Measurements from ENCODE around the gene CAPS.
"Not testable (repeated sequence)": the region's sequence is repeated elsewhere in the genome, so short reads cannot be mapped to it uniquely, and the experiment has no call there.

CAPS gene

DNA sequence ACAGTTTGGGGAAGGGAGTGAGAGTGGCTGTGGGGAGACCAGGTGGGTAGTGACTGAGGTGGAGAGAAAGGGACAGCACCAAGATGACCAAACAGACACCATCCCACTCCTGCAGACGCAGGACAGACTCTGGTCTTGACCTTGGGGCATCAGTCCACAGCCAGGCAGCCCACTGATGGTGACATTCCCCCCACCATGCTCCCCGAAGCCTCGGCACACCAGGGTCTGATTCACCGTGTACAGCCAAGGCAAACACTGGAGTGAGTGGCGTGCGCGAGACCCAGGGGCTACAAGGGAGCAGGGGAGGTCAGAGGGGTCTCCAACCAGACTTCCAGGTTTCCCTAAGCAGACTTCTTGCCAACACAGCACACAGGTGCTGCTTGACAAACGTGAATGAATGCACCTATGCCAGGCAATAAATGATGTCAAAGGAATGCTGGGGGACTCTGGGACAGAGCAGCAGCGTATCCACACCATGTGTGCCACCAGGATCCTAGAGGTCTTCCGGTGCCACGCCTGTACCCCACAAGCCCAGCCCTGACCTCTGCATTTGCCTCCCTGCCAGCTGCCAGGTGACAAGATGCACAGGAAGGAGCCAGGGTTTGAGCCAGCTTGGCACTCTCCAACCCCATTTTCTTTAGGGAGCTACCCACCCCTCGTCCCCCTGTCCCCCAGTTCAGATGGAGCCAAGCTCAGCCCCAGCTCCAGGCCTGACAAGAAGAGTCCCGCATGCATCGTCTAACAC lies 45.4 kb downstream of the CAPS start:
- TF ChIP-seq CTCF (IDR thresholded peaks at IDR 0.05; ENCODE audit: control extremely low read depth, extremely low read depth, low read depth, missing control alignments) = no peak
- CTCF ChIA-PET = interaction anchor here (0.8 to 12.0 kb wide), 4 partner anchors 8 to 63 kb away, joined by 4 to 88 read pairs (median 13); no protein-coding TSS in a partner anchor
- no peak for DNase-seq (ENCODE audit: extremely low spot score)
- POLR2A ChIA-PET = interaction anchor here (0.6 kb wide), 1 partner anchor 225 kb away, joined by 6 read pairs; no protein-coding TSS in a partner anchor

- no peak for DNase-seq (ENCODE audit: extremely low spot score)
- ChIA-PET CTCF (interaction anchor here (0.7 to 1.9 kb wide), 3 partner anchors 16 to 62 kb away, joined by 4 to 6 read pairs (median 4); no protein-coding TSS in a partner anchor), POLR2A (interaction anchor here (0.6 kb wide), 1 partner anchor 224 kb away, joined by 6 read pairs; no protein-coding TSS in a partner anchor)
- TF ChIP-seq CTCF (IDR thresholded peaks at IDR 0.05; ENCODE audit: control extremely low read depth, extremely low read depth, low read depth, missing control alignments) = no peak
Measured at GRCh38 chr19:5960005-5961001, 46.2 kb downstream of the CAPS start.

- CTCF ChIA-PET; POLR2A ChIA-PET; DNase-seq (ENCODE audit: extremely low spot score): not testable (repeated sequence)
Measured at GRCh38 chr19:5961641-5961968, 47.6 kb downstream of the CAPS start.

DNA sequence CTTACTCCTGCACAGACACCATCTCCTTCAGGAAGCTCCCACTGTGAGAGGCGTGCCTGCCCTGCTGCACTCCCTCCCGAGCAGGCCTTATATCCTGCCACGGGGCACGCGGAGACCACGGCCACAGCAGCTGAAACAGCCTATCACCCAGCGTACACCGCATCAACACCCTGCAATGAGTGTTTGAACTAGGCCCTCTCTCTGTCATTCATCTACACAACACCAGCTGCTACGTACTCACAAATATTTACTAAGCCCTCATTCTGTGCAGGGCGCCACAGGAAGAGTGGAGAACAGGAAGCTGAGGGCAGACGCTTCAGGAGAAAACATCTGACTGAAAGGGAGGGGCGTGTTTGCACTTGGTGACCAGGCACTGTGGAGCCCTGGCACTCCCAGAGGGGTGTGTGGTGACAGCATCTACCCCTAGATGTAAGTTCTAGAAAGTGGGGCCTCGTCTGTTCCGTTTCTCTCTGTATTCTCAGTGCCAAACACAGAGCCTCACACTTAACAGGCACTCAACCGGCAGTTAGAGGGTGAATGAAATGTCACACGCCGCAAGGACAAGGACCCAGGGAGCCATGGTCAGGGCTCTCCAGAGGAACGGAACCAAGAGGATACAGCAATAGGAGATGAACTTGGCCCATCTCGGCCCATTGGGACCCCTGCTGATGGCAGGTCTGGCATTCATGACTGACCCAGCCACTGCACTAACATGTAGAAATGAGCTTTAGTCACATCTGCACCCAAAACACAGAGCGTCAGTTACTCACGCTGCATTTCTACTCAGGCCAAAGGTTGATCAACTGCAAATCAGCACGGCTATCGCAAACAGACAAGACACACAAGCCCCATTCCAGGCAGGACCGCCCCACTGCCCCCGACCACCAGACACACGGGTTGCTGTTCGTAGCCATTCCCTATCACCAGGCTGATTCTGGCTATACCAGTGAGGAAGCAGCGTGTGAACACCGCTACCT lies 48.2 kb downstream of the CAPS start:
- no peak for DNase-seq (ENCODE audit: extremely low spot score)
- TF ChIP-seq CTCF (IDR thresholded peaks at IDR 0.05; ENCODE audit: control extremely low read depth, extremely low read depth, low read depth, missing control alignments) = no peak
- CTCF ChIA-PET = no interaction called here
- POLR2A ChIA-PET = interaction anchor here (0.8 kb wide), 1 partner anchor 17 kb away, joined by 3 read pairs; no protein-coding TSS in a partner anchor

DNA sequence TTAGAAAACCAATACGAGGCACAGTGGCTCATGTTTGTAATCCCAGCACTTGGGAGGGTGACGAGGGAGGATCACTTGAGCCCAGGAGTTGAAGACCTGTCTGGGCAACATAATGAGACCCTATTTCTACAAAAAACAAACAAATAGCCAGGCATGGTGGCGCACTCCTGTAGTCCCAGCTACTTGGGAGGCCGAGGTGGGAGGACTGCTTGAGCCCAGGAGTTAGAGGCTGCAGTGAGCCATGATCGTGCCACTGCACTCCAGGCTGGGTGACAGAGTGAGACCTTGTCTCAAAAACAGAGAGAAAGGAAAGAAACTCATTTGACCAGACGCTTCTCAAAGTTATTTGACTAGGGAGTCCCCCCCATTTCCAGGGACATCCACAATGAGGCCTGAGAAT lies 49.2 kb downstream of the CAPS start:
- POLR2A ChIA-PET; DNase-seq (ENCODE audit: extremely low spot score); CTCF ChIA-PET: not testable (repeated sequence)

GRCh38 chr19:5963855-5964254 lies 49.8 kb downstream of the CAPS start:
- DNase-seq (ENCODE audit: extremely low spot score) = no peak
- POLR2A ChIA-PET = no interaction called here
- no peak for TF ChIP-seq CTCF (IDR thresholded peaks at IDR 0.05; ENCODE audit: control extremely low read depth, extremely low read depth, low read depth, missing control alignments)
- CTCF ChIA-PET = interaction anchor here (1.0 to 1.6 kb wide), 2 partner anchors 8 to 59 kb away, joined by 3 to 4 read pairs; no protein-coding TSS in a partner anchor
